ENCODE results near the gene METTL22. TPM values are rescaled to one million over a fixed set of nuclear protein-coding genes. Genes with fewer than 3 reads are reported as not detected.

The METTL22 gene
- total and polyA plus RNA-seq, 10 of the 15 experiments (the other 5 are each of a cell fraction or from before 2014, with no cell fraction given) = 6.4 to 34.7 (median 18.8) TPM

GRCh38 chr16:8669481-8669880, 48.0 kb downstream of the METTL22 start:
- ChIA-PET POLR2A (interaction anchor here (0.7 to 0.8 kb wide), 2 partner anchors 13 to 232 kb away, joined by 3 read pairs; no protein-coding TSS in a partner anchor), RAD21 (ENCODE audit: unreplicated experiment) (no interaction called here), CTCF (interaction anchor here (1.2 kb wide), 2 partner anchors 9 to 470 kb away, joined by 3 to 4 read pairs; no protein-coding TSS in a partner anchor), SMC1A (ENCODE audit: uncharacterized antibody, unreplicated experiment) (interaction anchor here (1.3 kb wide), 1 partner anchor 9 kb away, joined by 4 read pairs; no protein-coding TSS in a partner anchor)
- no peaks in the 10 kb centered on the region for H3K9me3 ChIP-seq (replicated peaks; ENCODE audit: control insufficient read depth, insufficient read depth, low read length)
- H2AFZ ChIP-seq (ENCODE audit: control insufficient read depth, low read depth, low read length) = no peak overlapping the region
- no peaks in the 10 kb centered on the region for H3K4me1 ChIP-seq (ENCODE audit: control insufficient read depth, insufficient read depth, low read length)
- no peak for TF ChIP-seq EED (IDR thresholded peaks at IDR 0.05; ENCODE audit: low read depth)
- TF ChIP-seq MTA2 (IDR thresholded peaks at IDR 0.05; ENCODE audit: low read depth) = no peak
- no peak for TF ChIP-seq SIN3A (IDR thresholded peaks at IDR 0.05; ENCODE audit: low read depth, low read length)
- TF ChIP-seq ZBTB4 (CRISPR knock-in tag; IDR thresholded peaks at IDR 0.05) = no peak
- TF ChIP-seq BRCA1 (IDR thresholded peaks at IDR 0.05; ENCODE audit: low read depth, low read length) = no peak
- TF ChIP-seq, protein P1, sequence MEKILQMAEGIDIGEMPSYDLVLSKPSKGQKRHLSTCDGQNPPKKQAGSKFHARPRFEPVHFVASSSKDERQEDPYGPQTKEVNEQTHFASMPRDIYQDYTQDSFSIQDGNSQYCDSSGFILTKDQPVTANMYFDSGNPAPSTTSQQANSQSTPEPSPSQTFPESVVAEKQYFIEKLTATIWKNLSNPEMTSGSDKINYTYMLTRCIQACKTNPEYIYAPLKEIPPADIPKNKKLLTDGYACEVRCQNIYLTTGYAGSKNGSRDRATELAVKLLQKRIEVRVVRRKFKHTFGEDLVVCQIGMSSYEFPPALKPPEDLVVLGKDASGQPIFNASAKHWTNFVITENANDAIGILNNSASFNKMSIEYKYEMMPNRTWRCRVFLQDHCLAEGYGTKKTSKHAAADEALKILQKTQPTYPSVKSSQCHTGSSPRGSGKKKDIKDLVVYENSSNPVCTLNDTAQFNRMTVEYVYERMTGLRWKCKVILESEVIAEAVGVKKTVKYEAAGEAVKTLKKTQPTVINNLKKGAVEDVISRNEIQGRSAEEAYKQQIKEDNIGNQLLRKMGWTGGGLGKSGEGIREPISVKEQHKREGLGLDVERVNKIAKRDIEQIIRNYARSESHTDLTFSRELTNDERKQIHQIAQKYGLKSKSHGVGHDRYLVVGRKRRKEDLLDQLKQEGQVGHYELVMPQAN (conservative IDR thresholded peaks at IDR 0.05) = no peak
- TF ChIP-seq, protein P2, sequence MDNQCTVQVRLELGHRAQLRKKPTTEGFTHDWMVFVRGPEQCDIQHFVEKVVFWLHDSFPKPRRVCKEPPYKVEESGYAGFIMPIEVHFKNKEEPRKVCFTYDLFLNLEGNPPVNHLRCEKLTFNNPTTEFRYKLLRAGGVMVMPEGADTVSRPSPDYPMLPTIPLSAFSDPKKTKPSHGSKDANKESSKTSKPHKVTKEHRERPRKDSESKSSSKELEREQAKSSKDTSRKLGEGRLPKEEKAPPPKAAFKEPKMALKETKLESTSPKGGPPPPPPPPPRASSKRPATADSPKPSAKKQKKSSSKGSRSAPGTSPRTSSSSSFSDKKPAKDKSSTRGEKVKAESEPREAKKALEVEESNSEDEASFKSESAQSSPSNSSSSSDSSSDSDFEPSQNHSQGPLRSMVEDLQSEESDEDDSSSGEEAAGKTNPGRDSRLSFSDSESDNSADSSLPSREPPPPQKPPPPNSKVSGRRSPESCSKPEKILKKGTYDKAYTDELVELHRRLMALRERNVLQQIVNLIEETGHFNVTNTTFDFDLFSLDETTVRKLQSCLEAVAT (IDR thresholded peaks at IDR 0.05) = no peak
- TF ChIP-seq CHD1 (IDR thresholded peaks at IDR 0.05; ENCODE audit: low read depth, low read length) = no peak
- no peak for TF ChIP-seq SMAD1 (IDR thresholded peaks at IDR 0.05; ENCODE audit: low read depth, partially characterized antibody)
- TF ChIP-seq CREM (IDR thresholded peaks at IDR 0.05; ENCODE audit: low read depth) = no peak
- intact Hi-C loops (cut with micrococcal nuclease; ENCODE audit: unreplicated experiment) = no loop called here
- in situ Hi-C loops (cut with MboI) = loop anchor here (5.0 kb wide), 1 partner anchor 213 kb away; the partner anchor contains the start of gene LITAFD
- no peak overlapping the region for H3K4me2 ChIP-seq (ENCODE audit: control insufficient read depth, insufficient read depth)
- no peaks in the 10 kb centered on the region for H3K27me3 ChIP-seq (replicated peaks in 1 of 2; ENCODE audit: control insufficient read depth in 2 of 2, insufficient read depth in 2 of 2, low read length in 1 of 2)
- ATAC-seq = no peak
- BruUV-seq (replicated peaks) = no TSS peak
- H3K4me3 ChIP-seq = no peak overlapping the region
- no peak for DNase-seq (ENCODE audit: low read depth, low spot score)
- no peaks in the 10 kb centered on the region for H4K20me1 ChIP-seq (ENCODE audit: control insufficient read depth, insufficient read depth)
- FAIRE-seq = no peak
- no peak overlapping the region for H3K9ac ChIP-seq (ENCODE audit: control insufficient read depth, insufficient read depth, low read length)
- H3K27ac ChIP-seq (ENCODE audit: control insufficient read depth, insufficient read depth) = no peak overlapping the region
- 100% methylated on average over 1 of the region's 1 CpG for WGBS (ENCODE audit: insufficient coverage, insufficient replicate concordance, low lambda C conversion rate, missing lambda C conversion rate)
- H3K79me2 ChIP-seq (ENCODE audit: control insufficient read depth, insufficient read depth, low read length) = no peaks in the 10 kb centered on the region
- no peaks in the 10 kb centered on the region for H3K36me3 ChIP-seq (ENCODE audit: control insufficient read depth in 2 of 2, insufficient read depth in 2 of 2, low read length in 1 of 2)

All from GM12878 (cell line).